ENCODE measurements around the gene SLC28A1. TPM values are rescaled to one million over a fixed set of nuclear protein-coding genes. Genes with fewer than 3 reads are reported as not detected.

Gene SLC28A1
- total RNA-seq, 1 experiment from 2014 or later = not detected

DNA sequence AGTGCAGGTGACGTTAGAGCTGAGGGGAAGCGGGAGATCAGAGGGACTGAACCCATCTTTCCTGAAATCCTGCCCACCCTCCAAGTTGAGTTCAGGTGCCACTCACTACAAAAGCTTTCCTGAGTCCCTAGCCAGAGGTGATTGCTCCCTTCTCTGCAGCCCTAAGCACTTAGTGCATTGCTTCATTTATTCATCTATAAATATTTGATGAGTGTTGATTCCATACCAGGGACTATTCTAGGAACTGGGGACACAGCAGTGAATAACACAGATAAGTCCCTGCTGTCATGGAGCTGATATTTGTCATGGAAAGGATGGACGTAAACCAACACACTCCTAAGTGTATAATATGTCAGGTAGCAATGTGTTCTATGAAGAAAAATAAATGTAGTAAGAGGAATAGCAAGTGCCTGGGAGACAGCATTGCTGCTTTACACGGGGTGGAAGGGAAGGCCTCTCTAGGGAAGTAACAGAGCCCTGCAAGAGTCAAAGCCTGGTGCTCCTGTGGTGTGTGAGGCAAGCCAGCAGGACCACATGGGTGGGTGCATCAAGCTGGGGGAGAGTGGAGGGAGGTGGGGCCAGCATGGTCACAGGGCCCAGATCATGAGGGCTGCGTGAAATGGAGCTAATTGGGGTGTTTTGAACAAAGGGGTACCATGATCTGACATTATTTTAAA lies 48.7 kb upstream of the SLC28A1 start:
- Histone ChIP-seq H3K79me2 (ENCODE audit: insufficient read depth, low read length) (no peaks in the 10 kb centered on the region), H3K27ac (ENCODE audit: low read depth, low read length) (no peak overlapping the region), H4K20me1 (ENCODE audit: insufficient read depth) (no peaks in the 10 kb centered on the region), H3K4me1 (ENCODE audit: control insufficient read depth in 1 of 2, insufficient read depth in 2 of 2, low read length in 2 of 2) (peaks cover 6 to 27% of the 10 kb centered on the region in 2 experiments), H2AFZ (ENCODE audit: low read depth, low read length, poor library complexity, severe bottlenecking) (no peak overlapping the region), H3K9me2 (ENCODE audit: insufficient read depth) (no peaks in the 10 kb centered on the region), H3K36me3 (ENCODE audit: control insufficient read depth in 1 of 2, insufficient read depth in 2 of 2, low read length in 2 of 2) (no peaks in the 10 kb centered on the region), H3K4me2 (ENCODE audit: low read length) (no peak overlapping the region), H3K9me3 (ENCODE audit: control insufficient read depth in 1 of 2, insufficient read depth in 1 of 2, low read depth in 1 of 2, low read length in 2 of 2) (no peaks in the 10 kb centered on the region), H3K4me3 (replicated peaks in 1 of 2; ENCODE audit: low read depth in 1 of 2, low read length in 2 of 2) (no peak overlapping the region), H3K9ac (ENCODE audit: low read length) (no peak overlapping the region), H3K27me3 (ENCODE audit: insufficient read depth, low read length) (no peaks in the 10 kb centered on the region)
- RAD21 ChIA-PET (ENCODE audit: low non-redundant PET in 1 of 2, low total read pairs in 2 of 2, uncharacterized antibody in 2 of 2, unreplicated experiment in 2 of 2) = no interaction called here
- no peak for DNase-seq (ENCODE audit: low read depth, low spot score)
- TF ChIP-seq, protein P1, sequence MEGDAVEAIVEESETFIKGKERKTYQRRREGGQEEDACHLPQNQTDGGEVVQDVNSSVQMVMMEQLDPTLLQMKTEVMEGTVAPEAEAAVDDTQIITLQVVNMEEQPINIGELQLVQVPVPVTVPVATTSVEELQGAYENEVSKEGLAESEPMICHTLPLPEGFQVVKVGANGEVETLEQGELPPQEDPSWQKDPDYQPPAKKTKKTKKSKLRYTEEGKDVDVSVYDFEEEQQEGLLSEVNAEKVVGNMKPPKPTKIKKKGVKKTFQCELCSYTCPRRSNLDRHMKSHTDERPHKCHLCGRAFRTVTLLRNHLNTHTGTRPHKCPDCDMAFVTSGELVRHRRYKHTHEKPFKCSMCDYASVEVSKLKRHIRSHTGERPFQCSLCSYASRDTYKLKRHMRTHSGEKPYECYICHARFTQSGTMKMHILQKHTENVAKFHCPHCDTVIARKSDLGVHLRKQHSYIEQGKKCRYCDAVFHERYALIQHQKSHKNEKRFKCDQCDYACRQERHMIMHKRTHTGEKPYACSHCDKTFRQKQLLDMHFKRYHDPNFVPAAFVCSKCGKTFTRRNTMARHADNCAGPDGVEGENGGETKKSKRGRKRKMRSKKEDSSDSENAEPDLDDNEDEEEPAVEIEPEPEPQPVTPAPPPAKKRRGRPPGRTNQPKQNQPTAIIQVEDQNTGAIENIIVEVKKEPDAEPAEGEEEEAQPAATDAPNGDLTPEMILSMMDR (IDR thresholded peaks at IDR 0.05 in 2 of 3, conservative IDR thresholded peaks at IDR 0.05 in 1 of 3; ENCODE audit: borderline replicate concordance in 1 of 3, insufficient read depth in 1 of 3, low read depth in 2 of 3, low read length in 2 of 3) = no peak
- no peak for TF ChIP-seq CEBPB (IDR thresholded peaks at IDR 0.05; ENCODE audit: low read depth)
- TF ChIP-seq SP1 (IDR thresholded peaks at IDR 0.05; ENCODE audit: low read depth) = no peak
- TF ChIP-seq ZFX (IDR thresholded peaks at IDR 0.05) = no peak
- CTCF ChIA-PET = no interaction called here
- ATAC-seq = no peak
- intact Hi-C loops (cut with micrococcal nuclease) = no loop called here
- no TSS peak for BruUV-seq (replicated peaks)
- POLR2A ChIA-PET = no interaction called here

DNA sequence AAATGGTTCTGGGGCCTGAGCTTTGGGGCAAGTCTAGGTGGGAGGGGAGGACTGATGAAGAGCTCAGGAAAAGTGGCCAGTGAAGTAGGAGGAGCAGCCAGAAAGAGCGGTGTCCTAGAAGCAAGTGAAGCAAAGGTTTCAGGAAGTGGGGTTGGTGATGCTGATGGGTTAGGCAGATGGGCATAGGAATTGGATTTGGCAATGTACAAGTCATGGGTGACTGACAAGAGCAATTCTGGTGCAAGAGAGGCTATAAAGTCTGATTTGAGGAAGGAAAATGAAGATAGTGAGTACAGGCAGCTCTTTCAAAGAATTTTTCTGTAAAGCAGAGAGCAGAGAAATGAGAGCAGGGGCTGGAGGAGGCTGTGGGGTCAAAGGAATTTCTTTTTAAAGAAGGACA lies 47.6 kb upstream of the SLC28A1 start:
- ATAC-seq (no peak), DNase-seq (ENCODE audit: low read depth, low spot score) (no peak)
- H3K27me3 ChIP-seq (ENCODE audit: insufficient read depth, low read length) = no peaks in the 10 kb centered on the region
- H3K27ac ChIP-seq (ENCODE audit: low read depth, low read length) = no peak overlapping the region
- ChIA-PET POLR2A (no interaction called here), CTCF (no interaction called here), RAD21 (ENCODE audit: low non-redundant PET in 1 of 2, low total read pairs in 2 of 2, uncharacterized antibody in 2 of 2, unreplicated experiment in 2 of 2) (no interaction called here)
- no TSS peak for BruUV-seq (replicated peaks)
- no peak overlapping the region for H2AFZ ChIP-seq (ENCODE audit: low read depth, low read length, poor library complexity, severe bottlenecking)
- intact Hi-C loops (cut with micrococcal nuclease) = no loop called here
- H3K9me2 ChIP-seq (ENCODE audit: insufficient read depth) = no peaks in the 10 kb centered on the region
- H3K4me1 ChIP-seq (ENCODE audit: control insufficient read depth in 1 of 2, insufficient read depth in 2 of 2, low read length in 2 of 2) = peaks cover 13 to 36% of the 10 kb centered on the region in 2 experiments
- H4K20me1 ChIP-seq (ENCODE audit: insufficient read depth) = no peaks in the 10 kb centered on the region
- no peak overlapping the region for H3K9ac ChIP-seq (ENCODE audit: low read length)
- no peak overlapping the region for H3K4me2 ChIP-seq (ENCODE audit: low read length)
- no peaks in the 10 kb centered on the region for H3K9me3 ChIP-seq (ENCODE audit: control insufficient read depth in 1 of 2, insufficient read depth in 1 of 2, low read depth in 1 of 2, low read length in 2 of 2)
- no peaks in the 10 kb centered on the region for H3K36me3 ChIP-seq (ENCODE audit: control insufficient read depth in 1 of 2, insufficient read depth in 2 of 2, low read length in 2 of 2)
- no peaks in the 10 kb centered on the region for H3K79me2 ChIP-seq (ENCODE audit: insufficient read depth, low read length)
- H3K4me3 ChIP-seq (replicated peaks in 1 of 2; ENCODE audit: low read depth in 1 of 2, low read length in 2 of 2) = no peak overlapping the region
- TF ChIP-seq FOSL1 (IDR thresholded peaks at IDR 0.05; ENCODE audit: low read depth) (no peak), EGR1 (IDR thresholded peaks at IDR 0.05; ENCODE audit: low read depth) (no peak), CBX3 (IDR thresholded peaks at IDR 0.05; ENCODE audit: low read depth) (no peak), SP1 (IDR thresholded peaks at IDR 0.05; ENCODE audit: low read depth) (no peak), EZH2phosphoT487 (IDR thresholded peaks at IDR 0.05; ENCODE audit: borderline replicate concordance) (no peak), YY1 (IDR thresholded peaks at IDR 0.05; ENCODE audit: extremely low read depth, insufficient replicate concordance, low read depth, low read length) (no peak), ZNF274 (IDR thresholded peaks at IDR 0.05; ENCODE audit: low read depth, low read length) (no peak), SRF (IDR thresholded peaks at IDR 0.05; ENCODE audit: low read depth) (no peak), CEBPB (IDR thresholded peaks at IDR 0.05; ENCODE audit: low read depth) (no peak), ELF1 (IDR thresholded peaks at IDR 0.05; ENCODE audit: borderline replicate concordance, low read depth) (no peak), TCF7L2 (IDR thresholded peaks at IDR 0.05; ENCODE audit: borderline replicate concordance, extremely low read depth, insufficient read depth, insufficient read length) (no peak)
- TF ChIP-seq, protein P2, sequence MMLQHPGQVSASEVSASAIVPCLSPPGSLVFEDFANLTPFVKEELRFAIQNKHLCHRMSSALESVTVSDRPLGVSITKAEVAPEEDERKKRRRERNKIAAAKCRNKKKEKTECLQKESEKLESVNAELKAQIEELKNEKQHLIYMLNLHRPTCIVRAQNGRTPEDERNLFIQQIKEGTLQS (IDR thresholded peaks at IDR 0.05) = no peak
- TF ChIP-seq, protein P3, sequence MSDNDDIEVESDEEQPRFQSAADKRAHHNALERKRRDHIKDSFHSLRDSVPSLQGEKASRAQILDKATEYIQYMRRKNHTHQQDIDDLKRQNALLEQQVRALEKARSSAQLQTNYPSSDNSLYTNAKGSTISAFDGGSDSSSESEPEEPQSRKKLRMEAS (IDR thresholded peaks at IDR 0.05) = no peak
